NCI-H82 treated with DMSO at 0.1 percent for 48 hours (cell line): ENCODE results near the gene SAMD1.

Source experiments
- DNase-seq: peaks from one replicate; lab custom pipeline; 2025; ENCODE audit not compliant: unreplicated experiment; lab: John Stamatoyannopoulos, UW

SAMD1 gene

DNA sequence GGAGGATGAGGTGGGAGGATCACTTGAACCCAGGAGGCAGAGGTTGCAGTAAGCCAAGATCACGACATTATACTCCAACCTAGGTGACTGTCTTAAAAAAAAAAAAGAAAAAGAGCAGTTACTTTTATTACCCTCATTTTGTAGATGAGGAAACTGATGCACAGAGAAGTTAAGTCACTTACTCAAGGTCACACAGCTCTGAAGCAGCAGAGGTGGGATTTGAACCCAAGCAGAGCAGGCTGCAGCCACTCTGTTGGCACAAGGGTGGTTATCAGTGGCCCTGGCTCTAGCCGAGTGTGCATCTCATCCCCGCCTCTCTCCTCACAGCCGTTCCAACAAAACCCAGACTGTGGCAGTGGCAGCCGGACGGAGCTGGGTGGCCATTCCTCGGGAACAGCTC, 51.4 kb downstream of the SAMD1 start:
- DNase-seq: no peak
